Stimulated activated CD4-positive, alpha-beta T cell treated with anti-CD3 and anti-CD28 coated beads, Interleukin-15, amount 100 ng/mL, for 48 hours (primary cell): ENCODE measurements around the gene ASS1.

Experiments used
- DNase-seq, 2 donors: peaks; one replicate each; pipeline ENCODE4 v3.0.0-alpha.2; 2020; ENCODE audit warnings: low read depth in 2 of 2

Gene ASS1

GRCh38 chr9:130531670-130532069 is 86.9 kb downstream of the ASS1 start:
- no peak for DNase-seq

- no peak for DNase-seq
Measured at GRCh38 chr9:130532426-130533080, 87.8 kb downstream of the ASS1 start.

- no peak for DNase-seq
Measured at GRCh38 chr9:130535818-130536521, 91.2 kb downstream of the ASS1 start.

DNA sequence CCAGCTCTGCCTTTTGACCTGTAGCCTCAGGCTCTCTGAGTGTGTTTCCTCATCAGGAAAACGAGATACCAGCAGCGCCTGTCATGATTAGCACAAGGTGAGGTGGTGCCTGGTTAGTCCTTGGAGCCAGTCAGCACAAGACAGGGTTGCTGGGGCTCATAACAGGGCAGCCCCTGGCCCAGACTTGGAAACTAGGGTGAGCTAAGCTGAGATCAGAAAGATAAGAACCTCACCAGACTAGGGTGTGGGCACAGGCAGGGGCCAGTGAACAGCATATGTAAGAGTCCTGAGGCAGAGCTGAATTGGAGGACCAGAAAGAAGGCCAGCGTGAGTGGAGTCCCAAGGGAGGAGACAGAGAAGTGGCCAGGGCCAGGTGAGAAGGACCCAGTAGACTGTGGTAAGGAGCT is 91.9 kb downstream of the ASS1 start:
- no peak for DNase-seq

- no peak for DNase-seq
Measured at GRCh38 chr9:130537346-130538050, 92.7 kb downstream of the ASS1 start.

- no peak for DNase-seq
Measured at GRCh38 chr9:130539420-130540223, 94.9 kb downstream of the ASS1 start.

DNA sequence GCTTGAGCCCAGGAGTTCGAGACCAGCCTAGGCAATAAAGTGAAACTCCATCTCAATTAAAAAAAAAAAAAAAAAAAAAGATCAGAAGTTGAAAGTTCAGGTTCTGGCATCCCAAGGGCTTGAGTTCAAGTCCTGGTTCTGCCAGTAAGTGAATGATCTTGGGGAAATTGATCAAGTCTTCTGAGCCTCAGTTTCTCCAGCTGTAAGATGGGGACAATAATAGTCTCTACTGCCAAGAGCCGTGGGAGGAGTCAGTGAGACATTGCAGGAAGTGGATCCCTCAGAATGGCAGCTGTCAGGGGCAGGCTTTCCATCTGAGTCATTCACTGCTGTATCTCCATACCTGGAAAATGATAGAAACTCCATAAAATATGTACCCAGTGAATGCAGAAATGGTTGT is 96.8 kb downstream of the ASS1 start:
- DNase-seq = no peak

- no peak for DNase-seq
Measured at GRCh38 chr9:130542038-130542437, 97.3 kb downstream of the ASS1 start.

DNA sequence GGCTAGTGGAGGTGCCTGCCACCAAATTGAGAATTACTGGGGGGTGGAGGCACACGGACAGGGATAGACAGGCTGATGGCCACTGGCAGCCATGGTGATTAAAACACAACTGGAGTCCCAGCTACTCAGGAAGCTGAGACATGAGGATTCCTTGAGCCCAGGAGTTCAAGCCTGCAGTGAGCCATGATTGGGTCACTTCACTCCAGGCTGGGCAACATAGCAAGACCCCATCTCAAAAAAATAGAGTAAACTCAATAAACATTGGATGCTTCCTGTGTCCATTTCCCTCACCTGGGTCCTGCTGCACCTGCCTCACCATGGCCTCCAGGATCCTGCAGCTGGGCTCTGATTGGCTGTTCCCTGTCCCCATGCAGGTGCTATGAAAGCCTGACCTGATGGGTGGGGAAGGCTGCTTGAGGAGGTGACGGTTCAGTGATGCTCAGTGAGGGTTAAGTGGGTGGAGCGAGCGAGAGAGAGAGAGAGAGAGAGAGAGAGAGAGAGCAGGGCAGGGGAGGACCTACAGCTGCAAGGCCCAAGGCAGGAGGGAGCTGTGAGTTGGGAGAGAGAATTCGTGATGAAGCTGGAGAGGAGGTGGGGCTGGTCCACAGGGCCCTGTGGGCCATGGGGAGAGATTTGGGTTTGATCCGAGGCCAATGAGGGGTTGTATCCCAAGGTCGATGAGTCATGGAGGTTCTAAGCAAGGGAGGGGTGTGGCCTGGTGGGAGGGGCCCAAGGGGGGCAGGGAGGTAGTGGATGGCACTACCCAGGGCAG is 97.9 kb downstream of the ASS1 start:
- DNase-seq = no peak

GRCh38 chr9:130543368-130543767 is 98.6 kb downstream of the ASS1 start:
- no peak for DNase-seq

- DNase-seq = no peak
Measured at GRCh38 chr9:130543859-130544258, 99.1 kb downstream of the ASS1 start.

DNA sequence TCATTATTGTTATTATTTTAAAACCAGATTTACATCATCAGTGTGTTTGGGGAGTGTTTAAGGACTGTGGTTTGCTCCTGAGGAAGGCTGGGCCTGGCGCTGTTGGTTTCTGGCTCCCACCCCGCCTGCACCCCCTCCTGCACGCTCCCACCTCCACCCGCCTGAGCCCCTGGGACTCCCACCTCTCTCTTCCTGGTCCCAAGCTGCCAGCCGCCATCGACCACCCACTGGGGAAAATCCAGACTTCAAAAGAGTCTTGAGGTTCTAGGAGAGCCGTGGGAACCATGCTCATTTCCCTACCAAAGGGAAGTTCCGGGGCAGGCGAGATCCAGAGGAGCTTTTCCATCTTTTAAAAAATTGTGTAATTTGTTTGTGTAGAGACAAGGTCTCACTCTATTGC is 99.6 kb downstream of the ASS1 start:
- DNase-seq = no peak

- no peak for DNase-seq
Measured at GRCh38 chr9:130548103-130548502, 103.3 kb downstream of the ASS1 start.

GRCh38 chr9:130549093-130549735 is 104.5 kb downstream of the ASS1 start:
- DNase-seq = no peak
